GM19452 (cell line): ENCODE data around the gene ZNF429.
A peak's percentile ranks its signal among the peaks of the same experiment; 100 is the strongest.
"Not testable (repeated sequence)": the region's sequence is repeated elsewhere in the genome, so short reads cannot be mapped to it uniquely, and the experiment has no call there.

ENCODE experiments used
- ATAC-seq: cut with Tn5 transposase; IDR thresholded peaks from one replicate; pipeline ENCODE4 v1.9.1; 2021; ENCODE audit not compliant: unreplicated experiment

Gene ZNF429

DNA sequence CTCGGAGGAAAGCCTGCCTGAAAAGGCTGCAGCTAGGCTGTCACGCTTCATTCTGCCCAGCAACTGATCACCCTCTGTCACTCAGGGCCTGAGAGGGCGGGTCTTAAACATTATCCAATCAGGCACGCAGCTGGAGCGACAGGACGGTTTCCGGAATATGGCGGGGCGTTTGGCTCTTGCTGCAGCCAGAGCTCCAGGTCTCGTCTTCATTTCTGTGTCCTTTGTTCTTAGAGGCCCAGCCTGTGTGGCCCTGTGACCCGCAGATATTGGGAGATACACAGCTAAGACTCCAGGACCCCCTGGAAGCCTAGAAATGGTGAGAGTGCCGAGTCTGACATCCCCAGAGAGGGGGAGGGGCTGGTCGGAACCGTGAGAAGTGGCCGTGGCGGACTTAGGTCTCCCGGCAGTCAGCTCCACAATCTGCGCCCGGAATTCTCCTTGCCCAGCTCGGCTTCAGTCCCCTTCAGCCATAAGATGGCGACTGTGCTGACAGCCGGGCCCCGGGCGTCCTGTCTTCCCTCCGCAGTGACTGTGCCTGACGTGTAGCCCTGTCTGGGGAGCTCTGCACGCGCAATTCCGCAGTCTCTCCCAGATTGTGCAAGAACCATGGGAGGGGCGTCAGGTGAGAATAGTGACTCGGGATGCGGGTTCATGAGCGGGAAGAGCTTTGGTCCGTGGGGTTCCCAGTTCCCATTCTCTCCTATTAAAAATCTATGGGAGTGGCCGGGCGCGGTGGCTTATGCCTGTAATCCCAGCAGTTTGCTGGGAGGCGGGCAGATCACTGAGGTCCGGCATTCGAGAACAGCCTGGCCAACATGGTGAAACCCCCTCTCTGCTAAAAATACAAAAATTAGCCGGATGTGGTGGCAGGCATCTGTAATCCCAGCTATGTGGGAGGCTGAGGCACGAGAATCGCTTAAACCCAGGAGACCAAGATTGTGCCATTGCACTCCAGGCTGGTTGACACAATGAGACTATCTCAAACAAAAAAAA, at the start of gene ZNF429:
ZNF429 (plus strand) TSS at position 144 of the 993 bp plus-strand sequence; CDS start at position 314, 170 bp downstream.
- peak; percentile 99 for ATAC-seq

DNA sequence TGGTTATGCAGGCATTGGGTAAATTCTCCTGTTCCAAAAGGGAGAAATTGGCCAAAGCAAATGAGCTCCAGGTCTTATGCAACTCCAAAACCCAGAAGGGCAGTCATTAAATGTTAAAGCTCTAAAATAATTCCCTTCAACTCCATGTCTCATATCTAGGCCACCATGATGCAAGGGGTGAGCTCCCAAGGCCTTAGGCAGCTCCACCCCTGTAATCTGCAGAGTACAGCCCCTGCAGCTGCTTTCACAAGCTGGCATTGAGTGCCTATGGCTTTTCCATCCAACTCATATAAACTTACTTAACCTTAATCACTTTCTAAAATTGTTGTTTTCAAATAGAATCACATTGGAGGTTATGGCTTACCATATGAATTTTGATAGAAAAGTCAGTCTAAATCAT, 44.7 kb upstream of the ZNF429 start:
- ATAC-seq: no peak

DNA sequence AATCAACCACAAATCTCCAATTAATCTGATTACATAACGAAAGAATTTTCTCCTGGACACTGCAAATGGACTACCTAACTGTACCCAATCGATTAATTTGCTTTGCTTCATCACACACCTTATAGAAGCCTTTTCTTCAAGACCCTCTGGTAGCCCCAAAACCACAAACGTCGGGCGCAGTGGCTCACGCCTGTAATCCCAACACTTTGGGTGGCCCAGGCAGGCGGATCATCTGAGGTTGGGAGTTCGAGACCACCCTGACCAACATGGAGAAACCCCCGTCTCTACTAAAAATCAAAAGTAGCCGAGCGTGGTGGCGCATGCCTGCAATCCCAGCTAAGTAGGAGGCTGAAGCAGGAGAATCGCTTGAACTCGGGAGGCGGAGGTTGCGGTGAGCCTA, 42.9 kb upstream of the ZNF429 start:
- no peak for ATAC-seq

DNA sequence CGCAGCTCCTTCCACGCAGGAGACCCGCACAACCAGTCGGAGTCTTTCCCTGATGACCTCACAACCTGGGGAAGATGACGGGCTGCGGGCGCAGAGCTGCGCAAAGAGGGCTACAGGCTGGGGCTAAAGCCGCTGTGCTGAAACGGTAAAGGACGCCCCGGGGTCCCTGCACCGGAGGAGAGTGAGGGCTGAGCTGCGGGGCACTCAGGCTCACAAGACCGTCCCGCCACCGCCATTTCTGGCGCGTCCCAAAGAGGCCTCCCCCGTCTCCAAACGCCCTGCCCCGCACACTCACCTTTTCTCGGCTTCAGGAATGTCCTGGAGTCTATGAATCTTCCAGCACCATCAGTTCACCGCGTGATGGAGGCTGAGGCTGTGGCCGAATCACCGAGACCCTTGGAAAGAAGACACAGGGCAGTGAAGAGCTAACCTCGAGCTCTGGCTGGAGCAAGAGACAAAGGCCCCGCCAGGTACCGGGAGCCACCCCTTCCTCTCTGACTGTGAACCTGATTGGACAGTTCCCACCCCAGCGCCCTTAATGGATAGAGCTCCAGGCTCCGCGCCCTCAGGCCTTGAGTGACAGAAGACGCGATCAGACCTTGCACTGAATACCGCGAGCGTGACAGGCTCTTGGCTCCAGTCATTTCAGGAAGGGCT, 41.8 kb upstream of the ZNF429 start:
- peak; percentile 67 for ATAC-seq

DNA sequence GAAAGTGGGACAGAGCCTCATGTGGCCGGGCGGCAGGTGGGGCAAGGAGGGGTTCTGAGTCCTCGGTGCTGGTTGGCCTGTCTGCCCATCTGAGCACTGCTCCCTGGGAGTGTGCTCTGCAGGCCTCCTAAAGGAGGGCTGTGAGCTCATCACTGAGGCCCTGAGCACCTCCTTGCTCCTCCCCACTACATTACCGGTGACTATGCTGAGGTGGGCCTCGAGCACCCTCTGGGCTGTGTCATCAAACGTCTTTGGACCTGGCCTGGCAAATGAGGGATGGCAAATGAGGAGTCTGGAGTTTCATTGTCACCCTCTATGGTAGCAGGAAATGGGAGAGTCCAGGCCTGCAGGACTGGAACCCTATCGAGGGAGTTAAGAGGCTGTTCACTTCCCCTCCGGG, 38.8 kb upstream of the ZNF429 start:
- no peak for ATAC-seq

DNA sequence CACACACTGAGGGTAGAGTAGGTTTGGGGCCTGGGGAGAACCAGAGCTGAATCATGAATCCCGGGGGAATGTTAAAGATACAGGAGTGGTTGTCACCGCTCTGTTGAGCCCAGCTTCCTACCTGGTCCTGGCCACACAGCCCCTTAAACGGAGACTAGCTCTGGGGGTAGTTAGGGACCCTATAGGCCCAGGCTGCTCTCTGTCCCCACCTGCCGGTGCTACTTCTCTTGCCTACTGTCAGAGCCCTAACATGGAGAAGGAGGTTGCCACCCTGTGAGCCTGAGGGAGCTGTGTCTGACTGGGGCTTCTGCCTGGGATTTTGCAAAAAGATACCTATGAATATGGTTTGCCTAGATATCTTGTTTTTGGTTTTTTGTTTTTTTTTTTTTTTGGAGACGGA, 36.6 kb upstream of the ZNF429 start:
- no peak for ATAC-seq

DNA sequence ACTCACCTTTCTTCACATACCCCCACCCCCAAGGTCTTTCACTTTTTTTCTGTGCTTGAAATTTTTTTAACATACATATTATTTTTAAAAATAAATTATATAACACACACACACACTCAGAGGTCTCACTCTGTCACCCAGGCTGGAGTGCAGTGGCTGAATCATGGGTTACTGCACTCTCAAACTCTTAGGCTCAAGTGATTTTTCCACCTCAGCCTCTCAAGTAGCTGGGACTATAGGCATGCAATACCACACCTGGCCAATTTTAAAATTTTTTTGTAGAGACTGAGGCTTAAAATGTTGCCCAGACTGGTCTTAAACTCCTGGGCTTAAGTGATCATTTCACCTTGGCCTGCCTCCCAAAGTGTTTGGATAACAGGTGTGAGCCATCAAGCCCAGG, 32.9 kb upstream of the ZNF429 start:
- no peak for ATAC-seq

DNA sequence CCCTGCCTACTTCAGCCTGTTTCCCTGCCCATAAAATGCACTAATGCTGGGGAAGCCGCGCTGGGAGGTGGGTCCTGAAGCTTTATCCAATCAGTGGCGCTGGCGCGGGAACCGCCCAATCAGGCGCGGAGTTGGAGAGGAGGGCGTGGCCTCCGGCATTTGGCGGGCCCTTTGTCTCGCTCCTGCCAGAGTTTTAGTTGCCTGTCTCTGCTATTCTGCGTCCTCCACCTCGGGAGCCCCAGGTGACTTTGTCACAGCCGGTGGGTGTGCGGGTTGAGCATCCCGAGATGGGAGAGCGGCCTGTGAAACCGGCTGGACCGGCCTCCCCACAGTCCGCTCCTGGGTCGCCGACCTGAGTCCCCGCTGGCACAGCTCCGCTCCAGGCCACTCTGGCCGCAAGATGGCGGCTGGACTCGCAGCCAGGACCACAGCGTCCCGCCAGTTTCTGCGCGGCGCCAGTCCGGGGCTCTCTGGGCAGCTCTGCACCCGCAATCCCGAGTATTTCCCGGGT, 30.7 kb upstream of the ZNF429 start:
- no peak for ATAC-seq

DNA sequence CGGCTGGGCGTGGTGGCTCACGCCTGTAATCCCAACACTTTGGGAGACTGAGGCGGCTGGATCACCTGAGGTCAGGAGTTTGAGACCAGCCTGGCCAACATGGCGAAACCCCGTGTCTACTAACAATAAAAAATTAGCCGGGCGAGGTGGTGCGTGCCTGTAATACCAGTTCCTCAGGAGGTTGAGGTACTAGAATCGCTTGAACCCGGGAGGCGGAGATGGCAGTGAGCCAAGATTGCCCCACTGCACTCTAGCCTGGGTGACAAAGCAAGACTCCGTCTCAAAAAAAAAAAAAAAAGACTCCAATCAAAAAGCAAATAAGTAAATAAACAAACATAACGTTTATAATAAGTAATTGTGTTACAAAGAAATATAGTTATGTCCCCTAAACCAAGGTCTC, 23.0 kb upstream of the ZNF429 start:
- ATAC-seq: not testable (repeated sequence)

DNA sequence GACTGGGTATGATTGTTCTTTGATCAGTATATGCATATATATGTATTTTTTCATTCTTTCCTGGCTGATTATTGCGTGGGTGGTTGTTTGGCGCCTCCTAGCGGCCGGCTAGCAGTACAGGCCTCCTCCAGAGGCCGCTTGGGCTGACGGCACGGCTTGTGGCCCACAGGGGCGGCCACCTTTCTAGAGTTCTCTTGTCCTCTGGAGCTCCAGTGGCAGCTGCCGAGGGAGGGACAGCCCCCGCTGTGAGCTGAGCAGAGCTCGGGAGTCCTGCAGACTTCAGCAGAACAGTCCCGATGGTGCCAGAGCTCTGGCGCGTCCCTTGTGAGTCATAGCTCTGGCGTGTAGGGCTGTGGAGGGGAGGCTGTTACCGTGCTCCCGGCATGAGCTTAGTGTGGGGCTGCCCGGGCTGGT, 22.5 kb upstream of the ZNF429 start:
- no peak for ATAC-seq

DNA sequence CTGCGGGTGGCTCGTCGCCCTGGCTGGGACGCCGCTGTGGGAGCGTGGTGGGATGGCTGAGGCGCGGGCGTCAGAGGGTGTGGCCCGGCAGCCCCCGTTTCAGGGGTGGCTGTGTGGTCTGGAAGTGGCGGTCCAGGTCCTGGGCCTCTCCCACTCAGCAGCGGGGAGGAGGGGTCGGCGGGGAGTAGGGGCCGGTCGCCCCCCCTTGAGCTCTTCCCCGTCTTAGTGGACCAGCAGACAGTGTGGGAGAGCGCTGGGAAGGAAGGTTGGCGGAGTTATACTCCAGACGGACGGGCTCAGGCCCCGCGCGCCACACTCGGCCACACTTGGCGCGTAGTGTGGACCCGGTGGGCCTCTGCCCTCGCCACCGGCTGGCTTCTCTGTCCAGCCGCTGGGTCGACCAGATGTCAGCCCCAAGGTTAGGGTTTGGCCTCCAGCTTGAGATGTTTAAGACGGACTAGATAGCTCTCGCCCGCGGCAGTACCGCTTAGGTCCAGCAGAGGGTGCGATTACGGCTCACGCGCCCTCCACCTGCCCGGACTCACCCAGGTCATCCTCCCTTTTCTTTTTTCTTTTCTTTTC, 21.7 kb upstream of the ZNF429 start:
- ATAC-seq: no peak

DNA sequence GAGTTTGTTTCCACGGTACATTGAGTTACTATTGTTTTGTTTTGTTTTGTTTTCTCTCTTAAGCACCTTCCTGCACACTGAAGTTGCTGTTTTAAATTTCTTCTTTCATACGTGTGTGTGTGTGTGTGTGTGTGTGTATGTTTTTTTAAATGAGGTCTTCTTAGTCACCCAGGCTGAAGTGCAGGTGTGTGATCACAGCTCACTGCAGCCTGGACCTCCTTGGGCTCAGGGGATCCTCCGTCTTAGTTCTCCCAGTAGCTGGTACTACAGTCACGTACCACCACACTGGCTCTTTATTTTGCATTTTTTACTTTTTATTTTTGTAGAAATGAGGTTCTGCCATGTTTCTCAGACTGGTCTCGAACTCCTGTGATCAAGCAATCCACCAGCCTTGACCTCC, 20.8 kb upstream of the ZNF429 start:
- no peak for ATAC-seq

DNA sequence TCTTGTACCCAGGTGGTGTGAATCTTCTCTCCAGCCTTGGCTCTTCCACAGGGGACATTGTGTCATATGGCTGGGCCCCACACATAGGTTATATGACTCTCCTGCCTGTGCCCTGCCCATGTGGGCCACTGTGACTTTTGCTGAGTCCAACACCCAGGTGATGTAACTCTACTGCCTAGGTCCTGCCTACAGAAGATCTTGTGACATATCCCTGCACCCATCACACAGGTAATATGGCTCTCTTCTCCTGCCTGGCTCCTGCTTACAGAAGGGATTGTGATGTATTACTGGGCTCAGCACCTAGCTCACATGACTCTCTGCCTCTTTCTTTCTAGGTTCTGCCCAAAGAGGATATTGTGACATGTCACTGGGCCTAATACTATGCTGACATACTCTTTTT, 19.5 kb upstream of the ZNF429 start:
- ATAC-seq: no peak

DNA sequence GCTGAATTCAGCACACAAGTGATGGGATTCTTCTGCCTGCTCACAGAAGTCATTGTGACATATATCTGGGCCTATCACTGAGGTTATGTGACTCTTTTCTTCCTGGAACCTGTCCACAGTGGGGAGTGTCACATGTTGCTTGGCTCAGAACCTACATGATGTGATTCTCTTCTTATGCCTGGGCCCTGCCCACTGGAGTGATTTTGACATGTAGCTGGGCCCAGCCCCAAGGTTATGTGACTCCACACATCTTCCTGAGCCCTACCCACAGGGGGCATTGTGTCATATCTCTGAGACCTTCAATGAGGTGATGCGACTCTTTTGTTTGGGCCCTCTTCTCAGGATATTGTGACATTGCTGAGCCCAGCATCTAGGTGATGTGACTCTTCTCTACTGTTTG, 17.4 kb upstream of the ZNF429 start:
- no peak for ATAC-seq

DNA sequence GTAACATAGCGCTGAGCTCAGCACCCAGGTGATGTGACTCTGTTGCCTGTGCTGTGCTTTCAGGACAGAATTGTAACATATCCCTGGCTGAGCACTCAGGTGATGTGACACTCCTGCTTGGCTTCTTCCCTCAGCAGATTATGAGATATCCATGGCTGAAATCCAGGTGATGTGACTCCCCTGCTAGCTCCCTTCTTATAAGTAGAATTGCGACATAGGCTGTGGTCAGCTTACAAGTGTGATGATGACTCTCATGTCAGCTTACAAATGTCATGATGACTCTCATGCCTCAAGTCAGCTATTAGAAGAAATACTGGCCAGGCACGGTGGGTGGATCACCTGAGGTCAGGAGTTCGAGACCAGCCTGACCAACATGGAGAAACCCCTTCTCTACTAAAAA, 14.3 kb upstream of the ZNF429 start:
- no peak for ATAC-seq

DNA sequence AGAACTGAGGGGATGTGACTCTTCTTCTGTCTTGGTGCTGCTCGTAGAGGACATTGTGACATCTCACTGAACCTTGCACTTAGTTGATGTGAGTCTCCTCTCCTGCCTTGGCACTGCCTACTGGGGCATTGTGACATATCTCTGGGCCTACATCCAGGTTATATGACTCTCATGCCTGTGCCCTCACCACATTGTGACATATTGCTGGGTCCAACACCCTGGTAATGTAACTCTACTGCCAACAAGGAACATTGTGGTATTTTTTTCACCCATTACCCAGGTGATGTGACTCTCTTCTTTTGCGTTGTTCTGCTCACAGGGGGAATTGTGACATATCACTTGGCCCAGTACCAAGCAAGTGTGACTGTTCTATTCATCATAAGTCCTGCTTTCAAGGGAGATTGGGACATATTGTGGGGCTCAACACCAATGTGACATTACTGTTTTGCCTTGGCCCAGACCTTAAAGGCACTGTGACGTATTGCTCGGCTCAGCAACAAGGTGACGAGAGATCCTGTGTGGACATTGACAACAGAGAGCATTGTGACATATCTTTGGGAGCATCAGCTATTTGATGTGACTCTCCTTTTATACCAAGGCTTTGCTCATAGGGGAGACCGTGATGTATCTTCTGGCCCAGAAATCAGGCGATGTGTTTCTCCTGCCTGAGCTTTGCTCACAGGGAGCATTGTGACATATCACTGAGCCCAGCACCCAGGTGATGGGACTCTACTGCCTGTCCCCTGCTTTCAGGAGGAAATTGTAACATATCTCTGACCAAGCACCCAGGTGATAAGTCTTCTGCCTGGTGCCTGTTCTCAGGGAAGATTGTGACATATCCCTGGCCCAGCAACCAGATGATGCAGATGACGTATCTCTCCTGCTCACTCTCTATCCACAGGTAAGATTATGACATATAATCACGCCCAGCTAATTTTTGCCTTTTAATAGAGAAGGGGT, 12.2 kb upstream of the ZNF429 start:
- no peak for ATAC-seq

DNA sequence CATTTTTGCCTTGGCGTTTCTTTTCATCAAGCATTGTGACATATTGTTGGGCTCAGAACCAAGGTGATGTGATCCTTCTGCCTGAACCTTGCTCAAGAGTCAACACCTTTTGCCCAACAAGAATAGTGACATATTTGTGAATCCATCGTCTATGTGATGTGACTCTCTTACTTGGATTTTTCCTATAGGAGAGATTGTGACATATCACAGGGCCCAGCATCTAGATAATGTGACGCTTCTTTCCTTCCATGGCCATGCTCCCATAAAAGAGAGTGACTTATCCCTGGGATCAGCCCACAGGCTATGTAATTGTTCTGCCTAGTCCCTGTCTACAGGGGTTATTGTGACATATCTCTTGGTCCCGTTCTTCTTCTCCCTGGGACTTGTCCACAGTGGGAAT, 8.5 kb upstream of the ZNF429 start:
- no peak for ATAC-seq

DNA sequence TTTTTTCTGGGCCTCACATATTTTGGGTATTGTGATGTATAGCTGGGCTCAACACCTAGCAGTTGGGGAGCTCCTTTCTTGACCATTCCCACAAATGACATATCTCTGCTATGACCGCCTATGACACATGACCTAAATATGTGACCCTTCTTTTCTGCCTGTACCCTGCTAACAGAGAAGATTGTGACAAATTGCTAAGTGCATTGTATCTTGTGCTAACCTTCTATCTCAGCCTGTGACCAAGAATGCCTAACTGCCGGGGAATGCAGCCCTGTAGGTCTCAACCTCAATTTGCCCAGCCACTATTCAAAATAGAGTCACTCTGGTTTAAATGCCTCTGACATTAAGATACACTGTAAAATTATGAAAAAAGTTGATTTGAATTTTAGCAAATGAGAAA, 6.8 kb upstream of the ZNF429 start:
- no peak for ATAC-seq

DNA sequence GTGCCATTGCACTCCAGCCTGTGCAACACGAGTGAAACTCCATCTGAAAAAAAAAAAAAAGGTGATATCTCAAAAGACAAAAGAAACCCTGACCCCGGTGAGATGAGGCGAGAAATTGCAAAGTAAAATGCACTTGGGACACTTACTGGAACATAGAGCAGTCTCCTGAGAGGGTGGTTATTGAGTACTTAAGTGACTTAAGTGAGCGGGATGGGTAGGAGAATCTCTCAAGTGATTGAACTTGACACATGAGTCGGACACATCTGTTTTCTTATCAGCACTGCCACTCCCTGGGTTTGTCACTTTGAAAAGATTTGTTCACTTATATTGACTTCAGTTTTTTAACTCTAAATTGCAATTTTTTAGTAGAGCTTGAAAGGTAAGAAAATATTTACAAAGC, 2.8 kb downstream of the ZNF429 start:
- ATAC-seq: no peak

DNA sequence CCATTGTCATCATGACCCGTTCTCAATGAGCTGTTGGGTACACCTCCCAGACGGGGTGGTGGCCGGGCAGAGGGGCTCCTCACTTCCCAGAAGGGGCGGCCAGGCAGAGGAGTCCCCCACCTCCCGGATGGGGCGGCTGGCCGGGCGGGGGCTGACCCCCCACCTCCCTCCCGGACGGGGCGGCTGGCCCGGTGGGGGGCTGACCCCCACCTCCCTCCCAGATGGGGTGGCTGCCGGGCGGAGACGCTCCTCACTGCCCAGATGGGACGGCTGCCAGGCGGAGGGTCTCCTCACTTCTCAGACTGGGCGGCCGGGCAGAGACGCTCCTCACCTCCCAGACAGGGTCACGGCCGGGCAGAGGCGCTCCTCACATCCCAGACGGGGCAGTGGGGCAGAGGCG, 5.7 kb downstream of the ZNF429 start:
- ATAC-seq: not testable (repeated sequence)

DNA sequence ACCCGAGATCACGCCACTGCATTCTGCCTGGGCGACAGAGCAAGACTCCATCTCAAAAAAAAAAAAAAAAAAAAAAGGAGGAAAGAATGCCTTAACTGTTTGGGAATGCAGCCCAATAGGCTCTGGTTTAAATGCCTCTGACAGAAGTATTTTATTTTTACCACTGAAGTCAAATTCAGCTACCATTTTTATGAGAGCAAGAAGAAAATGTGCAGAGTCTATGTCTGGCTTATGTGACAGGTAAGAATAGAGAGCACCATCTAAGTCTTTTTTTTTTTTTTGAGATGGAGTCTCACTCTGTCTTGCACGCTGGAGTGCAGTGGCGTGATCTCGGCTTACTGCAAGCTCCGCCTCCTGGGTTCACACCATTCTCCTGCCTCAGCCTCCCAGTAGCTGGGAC, 7.2 kb downstream of the ZNF429 start:
- not testable (repeated sequence) for ATAC-seq
